ENCODE measurements around the gene SORCS1.

SORCS1 gene

DNA sequence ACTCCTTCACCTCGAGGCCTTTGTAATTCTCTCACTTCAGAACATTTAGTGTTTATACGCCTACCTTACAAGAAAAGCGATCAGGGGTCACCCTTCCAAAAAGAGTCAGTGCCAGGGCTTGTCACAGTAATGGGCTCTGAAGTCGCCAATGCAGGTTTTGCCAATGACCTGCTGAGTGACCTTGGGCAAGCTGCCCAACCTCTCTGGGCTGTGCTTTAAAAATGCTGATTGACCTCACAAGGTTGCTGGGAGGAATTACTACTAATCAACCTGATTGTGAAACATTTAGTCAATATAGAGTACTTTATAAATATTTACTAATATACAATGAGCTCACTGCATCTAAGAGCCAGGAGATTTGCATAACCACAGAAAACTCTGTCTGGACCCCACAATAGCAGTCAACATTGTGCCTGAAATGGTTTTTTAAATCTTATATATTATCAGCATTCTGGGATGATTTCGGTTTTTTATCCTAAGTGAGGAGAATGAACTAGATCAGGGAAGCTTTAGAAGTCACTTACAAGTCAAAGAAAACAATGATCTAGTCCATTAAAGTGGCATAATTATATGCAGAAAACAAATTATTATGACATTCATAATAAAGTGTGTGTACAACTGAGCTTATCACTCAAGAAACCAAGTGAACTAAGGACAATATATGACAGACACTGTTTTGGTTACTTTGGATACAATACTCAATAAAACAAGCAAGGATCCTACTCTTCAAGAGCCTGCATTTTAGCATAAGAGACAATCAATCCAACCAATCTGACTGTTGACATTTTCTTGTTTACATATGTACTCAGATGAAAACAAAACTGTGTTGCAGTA is 290.5 kb downstream of the SORCS1 start:
- DNase-seq = no peak

- DNase-seq = no peak
Measured at GRCh38 chr10:106872176-106872575, 292.3 kb downstream of the SORCS1 start.

- no peak for DNase-seq
Measured at GRCh38 chr10:106866244-106866845, 298.2 kb downstream of the SORCS1 start.

GRCh38 chr10:106864031-106864430 is 300.5 kb downstream of the SORCS1 start:
- DNase-seq = no peak

DNA sequence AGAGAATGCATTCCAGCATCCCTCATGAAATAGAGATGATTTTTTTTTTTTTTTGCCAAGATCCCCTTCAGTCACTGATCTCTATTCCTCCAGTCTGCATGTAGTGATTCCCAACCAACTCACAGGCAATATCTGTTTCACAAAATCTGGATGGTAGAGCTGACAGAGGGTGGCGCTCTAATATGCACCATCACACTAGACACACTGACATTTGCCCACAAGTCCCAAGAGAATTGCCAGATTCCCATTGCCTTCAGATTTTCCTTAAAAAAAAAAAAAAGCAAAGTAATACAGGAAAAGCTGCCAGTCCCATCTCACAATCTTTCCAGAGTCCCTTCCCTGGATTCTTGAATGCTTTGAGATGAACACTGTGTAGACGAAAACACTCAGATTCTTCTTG is 301.0 kb downstream of the SORCS1 start:
- no peak for DNase-seq

DNA sequence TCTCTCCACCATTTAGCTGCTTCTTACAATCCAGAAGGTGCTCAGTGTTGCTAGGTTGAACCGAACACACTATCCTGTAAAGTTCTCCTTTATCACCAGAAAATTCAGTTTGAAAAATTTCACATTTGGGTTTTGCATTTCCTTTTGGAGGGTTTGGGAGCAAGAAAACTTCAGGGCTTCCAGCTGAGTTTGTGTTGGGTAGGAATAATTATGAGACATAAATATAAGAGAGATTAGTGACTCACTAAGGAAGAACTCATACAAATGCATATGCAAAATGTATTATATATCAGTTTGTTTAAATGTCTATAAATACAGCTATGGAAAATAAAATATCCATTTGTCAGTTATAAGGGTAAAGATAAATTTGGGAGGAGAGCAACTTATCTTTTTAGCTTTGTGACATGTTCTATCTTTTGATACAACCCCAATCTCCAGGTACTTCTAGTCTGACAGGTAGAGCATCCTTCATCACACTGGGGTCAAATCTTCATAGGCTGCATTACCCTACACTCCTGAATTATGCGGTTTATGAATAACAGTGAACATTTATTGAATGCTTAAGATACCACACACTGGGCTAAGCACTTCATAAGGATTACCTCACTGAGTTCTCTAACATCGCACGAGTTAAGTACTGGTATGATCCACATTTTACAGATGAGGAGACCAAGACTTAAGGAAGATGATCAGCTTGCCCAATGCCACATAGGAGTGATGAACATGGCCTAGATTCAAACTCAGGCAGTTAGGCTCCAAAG is 304.4 kb downstream of the SORCS1 start:
- no peak for DNase-seq

GRCh38 chr10:106857728-106858127 is 306.8 kb downstream of the SORCS1 start:
- DNase-seq = no peak

DNA sequence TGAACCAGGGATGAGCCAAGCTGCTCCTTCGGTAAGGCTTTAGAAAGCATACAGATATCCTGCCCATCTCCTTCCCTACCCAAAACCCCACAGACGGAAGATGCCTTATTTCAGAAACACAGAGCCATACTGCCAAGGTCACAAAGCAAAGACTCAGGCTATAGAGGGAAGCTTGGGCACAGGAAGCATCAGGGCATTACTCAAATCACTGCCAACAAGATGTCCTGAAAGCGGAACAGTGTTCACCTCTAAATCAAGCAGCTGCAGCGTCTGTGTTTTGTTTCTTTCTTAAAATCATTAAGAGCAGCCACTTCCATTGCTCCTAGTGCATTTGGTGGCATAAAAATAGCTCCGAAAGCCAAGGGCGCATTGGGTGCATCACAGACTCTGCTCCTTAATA is 307.3 kb downstream of the SORCS1 start:
- no peak for DNase-seq

GRCh38 chr10:106836933-106837663 is 327.4 kb downstream of the SORCS1 start:
- no peak for DNase-seq

- no peak for DNase-seq
Measured at GRCh38 chr10:106832846-106833245, 331.7 kb downstream of the SORCS1 start.

DNA sequence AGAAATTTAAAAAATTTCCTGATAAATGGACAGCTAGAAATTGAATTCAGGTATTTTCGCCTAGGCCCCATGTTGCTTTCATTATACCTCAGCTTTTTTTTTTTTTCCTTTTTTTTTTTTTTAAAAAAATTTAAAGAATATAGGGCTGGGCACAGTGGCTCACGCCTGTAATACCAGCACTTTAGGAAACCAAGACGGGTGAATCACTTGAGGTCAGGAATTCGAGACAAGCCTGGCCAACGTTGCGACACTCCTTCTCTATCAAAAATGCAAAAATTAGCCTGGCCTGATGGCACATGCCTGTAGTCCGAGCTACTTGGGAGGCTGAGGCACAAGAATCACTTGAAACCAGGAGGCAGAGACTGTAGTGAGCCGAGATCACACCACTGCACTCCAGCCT is 334.0 kb downstream of the SORCS1 start:
- no peak for DNase-seq

- no peak for DNase-seq
Measured at GRCh38 chr10:106830006-106830405, 334.5 kb downstream of the SORCS1 start.

GRCh38 chr10:106826716-106827115 is 337.8 kb downstream of the SORCS1 start:
- DNase-seq = no peak

- no peak for DNase-seq
Measured at GRCh38 chr10:106825576-106826364, 338.7 kb downstream of the SORCS1 start.

DNA sequence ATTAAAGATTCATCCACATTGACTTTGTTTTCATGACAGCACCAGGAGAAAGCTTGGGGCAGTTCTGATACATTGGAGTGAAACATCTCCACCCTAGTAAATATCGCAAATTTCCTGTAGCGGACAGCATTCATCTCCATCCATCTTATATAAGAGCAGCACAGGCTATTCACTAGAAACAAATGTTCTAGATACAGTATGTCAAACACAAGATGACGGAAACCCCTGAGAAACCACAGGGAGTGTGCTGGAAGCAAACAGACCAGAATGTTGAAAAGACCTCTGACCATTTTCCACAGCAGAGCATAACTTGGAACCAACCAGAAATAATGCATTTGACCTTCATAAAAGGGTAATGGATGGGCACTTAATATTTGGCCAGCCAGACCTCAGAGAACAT is 343.9 kb downstream of the SORCS1 start:
- DNase-seq = no peak

DNA sequence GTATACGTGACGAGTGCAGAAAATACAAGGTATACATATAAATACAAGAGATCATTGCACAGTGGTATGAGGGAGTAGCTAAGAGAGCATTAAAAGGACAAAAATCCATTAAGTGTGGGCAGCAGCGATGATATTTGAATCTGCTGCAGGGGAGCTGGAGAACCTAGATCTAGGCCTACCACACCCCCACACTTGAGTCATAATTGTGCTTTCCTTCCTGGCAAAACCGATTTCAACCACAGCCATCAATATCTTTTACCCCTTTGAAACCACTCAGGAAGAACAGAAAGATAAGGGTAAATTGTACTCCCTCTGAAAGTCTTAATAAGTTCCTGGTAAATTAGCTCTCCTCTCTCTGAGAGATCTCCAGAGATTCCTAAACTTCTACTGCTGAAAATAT is 345.0 kb downstream of the SORCS1 start:
- DNase-seq = no peak

GRCh38 chr10:106816318-106817085 is 348.0 kb downstream of the SORCS1 start:
- no peak for DNase-seq

DNA sequence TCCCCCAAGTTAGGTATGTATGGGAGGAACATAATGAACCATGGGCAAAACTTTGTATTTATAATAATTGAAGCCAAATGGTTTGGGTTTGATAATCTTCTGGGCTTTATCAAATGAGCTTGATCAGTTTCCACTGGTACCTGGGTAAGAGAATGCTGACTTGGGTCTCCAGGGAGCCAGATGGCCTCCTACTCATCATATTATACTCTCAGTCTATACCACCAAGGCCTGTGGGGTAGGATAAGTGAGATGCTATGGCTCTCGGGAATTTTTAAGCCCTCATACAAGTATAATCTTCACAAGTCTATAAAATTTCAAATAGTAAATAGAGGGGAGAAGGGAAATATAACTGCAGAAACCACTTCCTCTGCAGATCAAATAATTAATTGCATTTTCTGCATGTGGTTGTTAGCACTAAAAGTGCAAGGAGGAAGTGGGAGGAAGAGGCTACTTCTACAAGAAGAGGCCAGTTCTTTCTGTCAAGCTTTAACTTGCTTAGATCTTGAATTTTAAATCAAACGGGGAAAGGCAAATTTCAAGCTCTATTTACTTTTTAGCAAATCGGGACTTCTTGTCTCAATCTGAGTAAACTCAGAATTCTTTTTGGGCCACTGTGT is 349.0 kb downstream of the SORCS1 start:
- DNase-seq = no peak

DNA sequence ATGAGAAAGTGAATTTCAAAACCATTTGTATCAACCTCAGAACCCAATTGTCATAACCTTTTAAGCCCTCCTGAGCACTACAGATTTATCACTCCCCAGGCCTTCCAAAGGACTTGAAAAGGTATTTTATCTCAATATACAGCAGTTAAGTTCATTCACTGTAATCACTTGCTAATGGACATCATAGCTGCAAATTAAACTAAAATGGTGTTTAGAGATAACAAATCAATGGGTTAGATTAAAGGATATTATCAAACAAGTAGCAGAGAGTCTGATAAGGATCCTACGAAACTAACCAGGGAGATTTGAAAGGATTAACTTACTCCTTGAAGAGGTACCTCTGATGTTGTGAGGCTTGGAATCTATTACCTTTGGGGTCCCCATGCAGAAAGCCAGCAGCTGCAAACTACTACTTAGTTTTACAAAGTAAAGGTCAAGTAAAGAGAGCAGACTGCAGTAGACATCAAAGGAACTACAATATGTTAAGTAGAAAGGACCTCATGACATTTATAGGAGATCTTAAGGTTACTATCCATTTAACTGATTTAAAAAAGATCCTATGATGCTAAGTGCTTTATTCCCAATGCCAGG is 359.4 kb downstream of the SORCS1 start:
- no peak for DNase-seq

DNA sequence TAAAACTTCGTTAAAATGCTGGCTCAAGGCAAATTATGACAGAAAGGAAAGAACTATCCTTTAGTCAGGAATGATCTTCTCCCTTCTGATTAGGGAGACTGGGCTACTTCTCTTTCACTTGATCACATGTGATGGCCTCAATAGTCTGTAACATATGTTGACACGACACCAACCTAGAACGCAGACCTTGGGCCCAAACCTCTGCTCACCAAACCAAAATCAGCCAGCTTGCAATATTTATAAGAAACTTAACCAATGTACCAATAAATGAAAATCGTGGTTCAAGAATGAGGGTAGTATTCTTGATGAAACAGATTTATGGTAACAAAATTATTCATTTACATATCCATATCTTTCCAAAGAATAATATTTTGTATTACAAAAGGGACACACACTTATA is 361.6 kb downstream of the SORCS1 start:
- no peak for DNase-seq

GRCh38 chr10:106799776-106800175 is 364.7 kb downstream of the SORCS1 start:
- no peak for DNase-seq
